ENCODE results near the gene ARHGAP22.

The ARHGAP22 gene

DNA sequence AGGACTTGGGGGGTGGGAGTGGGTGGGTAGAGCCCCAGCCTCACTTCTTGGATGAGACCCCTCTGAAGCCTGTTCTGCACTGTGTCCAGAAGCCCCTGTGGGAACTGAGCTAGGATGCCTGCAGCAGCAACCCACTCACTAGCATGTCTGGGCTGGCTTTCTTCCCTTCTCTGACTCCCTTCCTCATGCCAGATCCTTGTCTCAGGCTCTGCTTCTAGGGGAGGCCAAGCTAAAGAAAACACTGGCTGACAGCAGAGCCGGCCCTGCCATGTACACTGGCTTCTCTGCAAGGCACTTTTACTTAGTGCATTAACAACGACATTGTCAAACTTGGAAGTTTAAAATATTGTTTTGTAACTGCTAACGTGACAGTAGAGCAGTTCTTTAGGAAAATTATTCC lies 50.2 kb downstream of the ARHGAP22 start:
- no peak for DNase-seq (ENCODE audit: extremely low read depth in 1 of 2, low read depth in 1 of 2)

DNA sequence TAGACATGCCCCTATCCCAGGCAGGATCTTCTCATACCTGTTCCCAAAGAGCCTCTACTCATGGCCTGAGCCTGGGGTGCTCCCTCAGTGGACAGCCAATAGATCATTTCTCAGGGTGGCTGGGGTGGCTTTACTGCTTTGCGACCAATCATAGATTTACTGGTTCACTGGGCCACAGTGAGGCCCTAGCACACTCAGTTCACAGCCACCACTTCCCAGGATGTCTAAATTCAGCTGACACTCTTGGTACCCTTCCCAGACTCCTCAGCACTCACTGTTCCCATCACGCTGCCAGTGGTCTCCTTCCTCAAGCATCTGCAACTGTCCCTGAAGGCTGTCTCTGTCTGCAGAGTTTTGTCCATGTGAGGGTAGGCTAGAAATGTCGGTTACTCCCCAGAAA lies 50.6 kb downstream of the ARHGAP22 start:
- DNase-seq (ENCODE audit: extremely low read depth in 1 of 2, low read depth in 1 of 2), result no peak

DNA sequence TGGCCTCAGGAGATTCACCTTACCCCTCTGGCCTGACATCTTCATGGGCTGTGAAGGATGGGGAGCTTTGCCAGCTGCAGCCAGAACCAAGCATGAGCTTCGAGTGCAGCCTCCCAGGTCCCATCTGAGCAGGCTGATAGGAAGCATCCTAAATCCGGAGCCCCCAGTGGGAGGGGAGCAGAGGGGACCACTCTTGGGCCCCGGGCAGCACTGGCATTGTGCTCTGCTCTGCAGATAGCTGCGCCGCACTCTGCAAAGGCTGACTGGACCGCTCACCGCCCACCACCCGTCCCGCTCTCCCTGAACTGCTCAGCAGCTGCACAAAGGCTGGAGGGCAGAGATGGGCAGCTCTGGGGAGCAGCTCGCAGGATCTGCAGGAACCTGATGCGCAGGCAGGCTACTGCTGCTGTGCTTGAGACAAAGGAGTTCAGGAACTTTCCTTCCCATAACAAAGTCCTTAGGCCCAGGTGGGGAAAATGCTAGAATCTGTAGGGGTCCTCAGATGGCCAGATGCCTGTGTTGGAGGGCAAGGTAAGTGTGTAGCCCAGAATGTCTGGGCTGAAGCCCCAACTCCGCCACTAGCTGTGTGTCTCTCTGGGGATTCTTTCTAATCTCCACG lies 51.8 kb downstream of the ARHGAP22 start:
- no peak for DNase-seq (ENCODE audit: extremely low read depth in 1 of 2, low read depth in 1 of 2)

DNA sequence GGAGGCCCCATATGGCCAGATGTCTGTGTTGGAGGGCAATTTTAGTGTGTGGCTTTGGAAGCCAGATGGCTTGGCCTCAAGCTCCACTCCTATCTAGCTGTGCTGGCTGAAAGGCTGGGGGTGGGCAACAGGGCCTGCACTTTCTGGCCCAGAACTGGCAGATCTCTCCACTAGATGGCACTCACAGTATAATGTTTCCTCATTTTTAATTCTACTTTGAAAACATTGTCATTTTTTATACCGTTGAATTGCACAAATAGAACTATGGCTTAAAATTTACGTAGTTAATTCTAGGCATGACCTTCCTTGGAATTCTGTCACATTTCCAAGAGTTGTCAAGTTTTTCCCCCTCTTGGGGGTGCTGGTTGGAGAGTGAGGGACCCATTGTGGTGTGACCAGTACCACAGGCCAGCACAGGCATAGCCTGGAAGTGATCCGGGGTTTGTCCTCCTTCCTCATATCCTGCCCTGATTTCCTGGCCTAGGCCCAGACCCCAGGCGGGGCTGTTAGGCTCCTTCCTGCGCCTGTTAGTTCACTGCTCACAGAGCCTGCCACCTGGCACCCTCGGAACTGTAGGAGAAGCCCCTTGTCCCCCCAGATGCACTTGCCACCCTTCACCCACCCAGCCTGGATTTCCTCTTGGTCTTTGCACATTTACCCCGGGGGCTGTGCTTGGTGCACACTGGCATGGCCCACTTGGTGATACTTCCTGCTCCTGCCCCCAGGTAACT lies 52.8 kb downstream of the ARHGAP22 start:
- no peak for DNase-seq (ENCODE audit: extremely low read depth in 1 of 2, low read depth in 1 of 2)

DNA sequence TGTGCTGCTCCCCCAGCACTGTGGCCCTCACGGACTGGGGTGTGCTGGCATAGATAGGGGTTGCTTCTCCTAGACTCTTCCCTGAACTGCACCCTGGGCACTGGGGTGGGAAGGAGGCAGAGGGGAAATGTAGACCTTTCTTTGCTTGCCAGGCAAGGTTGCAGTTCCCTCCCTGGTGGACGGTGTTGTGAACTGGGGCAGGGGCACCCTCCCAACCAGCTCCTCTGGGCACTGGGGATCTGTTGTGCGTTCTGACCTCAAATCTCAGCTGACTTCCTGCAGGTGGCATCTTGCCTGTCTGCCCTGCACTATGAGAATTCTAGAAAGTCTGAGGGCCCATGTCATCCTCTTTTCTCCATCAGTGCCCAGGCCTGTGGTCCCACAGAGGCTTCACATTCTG lies 53.9 kb downstream of the ARHGAP22 start:
- DNase-seq (ENCODE audit: extremely low read depth in 1 of 2, low read depth in 1 of 2), result no peak

DNA sequence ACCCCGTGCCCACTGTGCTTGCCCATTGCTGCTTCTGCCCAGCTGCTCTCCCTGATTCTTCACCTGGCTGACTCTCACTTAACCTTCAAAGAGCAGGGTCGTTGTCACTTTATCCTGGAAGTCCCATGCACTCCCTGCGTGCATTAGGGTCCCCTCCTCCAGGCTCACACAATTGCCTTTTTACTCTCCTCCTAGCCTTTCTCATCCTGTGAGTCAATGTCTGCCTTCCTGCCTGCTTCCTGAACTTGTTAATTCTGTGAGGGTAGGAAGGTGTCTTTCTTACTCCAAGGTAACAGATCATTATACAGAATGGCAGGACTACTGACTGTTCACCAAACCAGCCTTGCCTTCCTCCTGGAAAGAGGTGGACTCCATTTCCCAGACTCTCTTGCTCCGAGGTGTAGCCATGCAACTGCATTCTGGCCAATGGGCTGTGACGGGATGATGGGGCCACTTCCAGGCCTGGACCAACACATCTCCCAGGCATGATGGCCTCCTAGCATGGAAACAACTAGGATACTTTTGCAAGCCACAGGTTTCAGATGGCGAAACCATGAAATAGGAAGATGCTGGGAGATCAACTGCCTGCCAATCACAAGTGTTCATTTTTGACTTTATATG lies 54.7 kb downstream of the ARHGAP22 start:
- no peak for DNase-seq (ENCODE audit: extremely low read depth in 1 of 2, low read depth in 1 of 2)

DNA sequence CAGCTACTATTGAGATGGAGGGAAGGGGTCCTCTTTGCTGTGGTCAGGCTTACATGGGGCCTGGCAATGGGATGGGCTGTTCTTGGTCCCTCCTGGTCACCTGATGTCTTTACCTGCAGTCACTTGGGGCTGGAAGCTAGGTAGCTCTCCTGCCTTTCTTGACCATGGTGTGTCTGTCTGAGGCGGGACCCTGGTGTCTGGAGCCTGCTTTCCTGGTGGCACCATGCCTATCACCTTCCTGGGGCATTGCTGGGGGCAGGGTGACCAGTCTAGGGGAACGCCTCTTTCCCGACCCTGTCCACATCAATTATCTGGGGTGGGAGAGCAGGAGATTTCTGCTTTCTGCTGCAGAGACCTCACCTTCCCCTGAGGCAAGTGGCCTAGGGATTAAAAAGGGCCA lies 55.6 kb downstream of the ARHGAP22 start:
- no peak for DNase-seq (ENCODE audit: extremely low read depth in 1 of 2, low read depth in 1 of 2)

DNA sequence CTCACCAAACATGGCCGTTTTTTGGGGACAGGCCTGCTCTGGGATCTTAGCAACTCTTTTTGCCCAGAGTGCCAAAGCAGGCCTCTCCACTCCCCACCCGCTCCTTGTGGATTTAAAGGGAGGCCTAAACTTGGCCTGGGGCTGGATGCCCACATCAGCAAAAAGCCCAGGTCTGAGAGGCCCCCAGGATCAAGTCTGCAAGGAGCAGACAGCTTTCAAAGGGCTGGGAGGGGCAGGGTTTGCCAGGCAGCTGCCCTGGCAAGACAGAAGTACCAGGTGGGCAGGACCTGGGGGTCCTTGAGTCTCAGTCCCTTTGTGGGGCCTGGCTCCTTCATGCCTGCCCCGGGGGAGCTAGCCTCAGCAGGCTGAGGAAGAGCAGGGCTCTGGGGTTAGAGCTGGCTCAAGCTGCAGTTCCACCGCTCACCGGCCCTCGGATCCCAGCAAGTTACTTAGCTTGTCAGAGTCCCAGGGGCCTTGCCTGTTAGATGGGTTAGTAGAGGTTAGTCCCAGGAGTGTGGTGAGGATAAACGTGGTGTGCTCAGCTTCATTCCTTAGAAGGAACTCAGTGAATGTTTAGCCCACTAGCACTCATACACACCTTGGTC lies 56.2 kb downstream of the ARHGAP22 start:
- no peak for DNase-seq (ENCODE audit: extremely low read depth in 1 of 2, low read depth in 1 of 2)

DNA sequence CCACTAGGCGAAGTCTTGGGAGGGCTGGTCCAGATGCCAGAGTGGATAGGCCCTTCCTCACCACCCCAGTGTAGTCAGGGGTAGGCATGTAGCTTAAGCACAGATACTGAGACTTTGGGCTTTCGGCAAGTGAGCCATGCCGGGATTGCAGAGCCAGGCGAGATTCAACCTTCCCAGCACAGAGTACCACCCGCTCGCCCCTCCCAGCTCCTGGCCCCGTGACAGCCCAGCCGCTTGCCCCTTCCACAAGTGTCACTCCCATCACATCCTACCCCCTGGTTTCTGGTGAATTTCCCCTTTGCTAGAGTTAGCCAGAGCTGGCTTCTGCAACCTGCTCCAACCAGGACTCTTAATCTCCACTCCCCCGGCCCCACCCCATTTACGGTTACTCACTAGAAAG lies 56.9 kb downstream of the ARHGAP22 start:
- no peak for DNase-seq (ENCODE audit: extremely low read depth in 1 of 2, low read depth in 1 of 2)

DNA sequence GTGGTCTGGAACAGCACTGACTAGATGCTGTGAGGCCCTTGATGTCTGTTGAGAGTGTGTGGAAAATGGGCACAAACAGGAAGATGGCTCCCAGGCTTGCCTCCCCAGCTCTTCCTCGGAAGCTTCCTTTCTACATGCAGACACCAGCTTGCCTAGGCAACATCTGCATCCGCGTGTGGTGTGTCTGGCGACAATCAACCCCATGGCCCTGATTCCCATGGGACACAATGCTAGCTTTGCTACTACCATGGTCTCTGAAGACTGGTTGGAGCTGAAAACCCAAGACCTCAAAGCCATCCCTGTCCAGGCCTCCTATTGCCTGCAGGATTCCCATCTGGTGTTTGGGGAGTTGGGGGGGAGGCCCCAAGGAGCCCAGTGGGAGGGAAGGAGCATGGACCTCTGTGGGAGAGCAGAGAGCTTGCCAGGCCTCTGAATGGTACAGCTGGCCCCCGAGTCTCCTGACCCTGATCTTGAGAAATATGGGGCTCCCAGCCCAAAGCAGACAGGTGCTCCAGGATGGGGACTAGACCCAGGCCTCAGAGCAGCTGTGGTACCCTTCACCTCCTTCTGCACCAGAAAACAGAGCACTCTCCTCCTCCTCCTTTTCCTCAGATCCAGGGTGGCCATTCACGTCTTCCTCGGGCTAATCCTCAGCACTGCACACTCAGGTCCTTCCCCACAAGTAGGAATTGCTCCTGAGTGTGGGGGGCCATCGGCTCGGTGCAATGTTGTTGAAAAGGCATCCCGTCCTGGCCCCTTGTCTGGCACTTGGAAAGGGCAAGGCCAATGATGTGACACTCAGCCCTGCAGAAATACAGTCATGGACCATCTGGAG lies 57.6 kb downstream of the ARHGAP22 start:
- no peak for DNase-seq (ENCODE audit: extremely low read depth in 1 of 2, low read depth in 1 of 2)

DNA sequence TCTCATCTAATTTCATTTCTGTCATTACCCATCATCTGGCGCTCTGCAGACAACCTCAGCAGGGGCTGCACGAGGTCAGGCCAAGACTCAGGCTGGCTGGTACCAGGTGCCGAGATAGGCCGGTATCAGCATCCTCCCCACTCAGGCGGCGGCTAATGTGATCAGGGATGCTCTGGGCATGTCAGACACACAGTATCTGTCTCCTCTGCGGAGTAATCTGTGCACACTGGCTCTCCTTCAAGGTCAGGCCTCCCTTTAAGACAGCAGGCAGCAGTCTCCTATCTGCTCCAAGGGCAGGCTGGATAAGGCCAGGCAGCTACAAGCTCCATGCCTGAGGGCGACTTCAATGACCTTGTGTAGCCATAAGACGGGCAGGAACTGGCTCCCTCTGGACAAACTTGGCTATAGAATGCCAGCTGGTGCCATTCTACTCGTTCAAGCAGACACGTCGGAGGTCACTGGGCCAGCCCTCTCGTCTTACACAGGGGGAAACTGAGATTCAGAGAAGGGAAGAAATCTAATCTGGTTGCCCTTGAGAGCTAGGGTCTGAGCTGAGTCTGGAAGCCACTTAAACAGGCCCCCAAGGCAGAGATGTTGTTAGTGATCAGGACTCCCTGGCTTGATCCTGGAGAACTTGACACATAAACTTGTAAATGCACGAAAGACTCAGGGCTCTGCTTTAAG lies 59.3 kb downstream of the ARHGAP22 start:
- DNase-seq (ENCODE audit: extremely low read depth in 1 of 2, low read depth in 1 of 2), result no peak

DNA sequence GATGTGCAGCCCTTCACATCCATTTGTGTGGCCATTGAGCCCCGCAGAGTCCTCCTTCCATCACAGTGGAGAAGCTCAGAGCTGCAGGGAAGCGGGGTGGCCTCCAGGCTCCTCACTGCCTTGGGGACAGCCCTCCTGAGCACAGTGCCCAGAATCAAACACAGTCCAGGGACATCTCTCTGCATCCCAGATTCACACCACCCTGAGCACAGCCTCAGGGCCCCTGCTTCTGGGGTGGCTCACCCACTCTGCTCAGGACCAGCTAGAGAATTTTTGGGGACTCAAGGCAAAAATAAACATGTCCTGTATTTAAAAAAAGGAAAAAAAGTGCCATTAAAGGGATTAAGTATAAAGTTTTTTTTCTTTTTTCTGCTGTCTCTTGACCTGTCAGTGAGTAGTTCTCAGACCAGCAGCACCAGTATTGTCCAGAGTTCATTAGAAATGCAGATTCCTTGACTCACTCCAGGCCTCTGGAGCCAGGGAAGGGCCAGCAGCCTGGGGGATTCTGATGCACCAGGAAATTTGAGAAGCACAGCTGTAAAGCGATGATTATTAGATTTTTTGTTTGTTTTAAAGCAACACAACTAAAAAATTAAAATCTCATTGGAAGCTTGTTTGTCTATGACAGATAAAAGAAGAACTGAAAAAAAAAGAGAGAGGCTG lies 61.6 kb downstream of the ARHGAP22 start:
- no peak for DNase-seq (ENCODE audit: extremely low read depth in 1 of 2, low read depth in 1 of 2)

DNA sequence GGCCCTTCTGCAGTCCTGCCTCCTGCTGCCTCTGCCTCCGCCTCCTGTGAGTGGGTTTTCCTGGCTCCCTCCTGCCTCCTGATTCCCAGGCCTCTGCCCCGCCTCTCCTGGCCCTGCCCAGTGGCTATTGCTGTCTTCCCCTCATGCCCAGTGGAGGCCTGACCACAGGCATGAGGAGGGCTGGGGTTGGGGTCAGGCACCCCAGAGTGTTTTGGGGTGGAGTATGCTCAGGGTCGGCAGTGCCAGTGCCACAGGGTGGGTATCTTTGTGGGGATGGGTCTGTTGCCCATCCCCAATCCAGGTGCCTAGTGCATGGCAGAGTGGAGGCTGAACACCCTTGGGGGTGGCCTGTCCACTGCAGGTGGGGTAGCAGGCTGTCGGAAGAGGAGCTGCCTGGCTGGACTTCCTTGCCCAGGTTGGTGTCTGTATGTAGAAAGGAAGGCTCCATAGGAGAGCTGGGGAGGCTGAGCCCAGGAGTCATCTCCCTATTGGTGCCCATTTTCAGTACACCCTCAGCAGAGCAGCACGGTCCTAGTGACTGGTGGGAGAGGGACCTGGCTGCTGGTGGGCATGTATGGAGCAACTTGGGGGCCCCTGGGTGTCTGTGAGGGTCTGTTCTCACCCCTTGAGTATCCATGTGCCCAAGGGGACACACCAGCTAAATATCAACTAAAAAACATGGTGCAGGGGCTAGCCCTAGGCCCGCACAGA lies 62.2 kb downstream of the ARHGAP22 start:
- no peak for DNase-seq (ENCODE audit: extremely low read depth in 1 of 2, low read depth in 1 of 2)

DNA sequence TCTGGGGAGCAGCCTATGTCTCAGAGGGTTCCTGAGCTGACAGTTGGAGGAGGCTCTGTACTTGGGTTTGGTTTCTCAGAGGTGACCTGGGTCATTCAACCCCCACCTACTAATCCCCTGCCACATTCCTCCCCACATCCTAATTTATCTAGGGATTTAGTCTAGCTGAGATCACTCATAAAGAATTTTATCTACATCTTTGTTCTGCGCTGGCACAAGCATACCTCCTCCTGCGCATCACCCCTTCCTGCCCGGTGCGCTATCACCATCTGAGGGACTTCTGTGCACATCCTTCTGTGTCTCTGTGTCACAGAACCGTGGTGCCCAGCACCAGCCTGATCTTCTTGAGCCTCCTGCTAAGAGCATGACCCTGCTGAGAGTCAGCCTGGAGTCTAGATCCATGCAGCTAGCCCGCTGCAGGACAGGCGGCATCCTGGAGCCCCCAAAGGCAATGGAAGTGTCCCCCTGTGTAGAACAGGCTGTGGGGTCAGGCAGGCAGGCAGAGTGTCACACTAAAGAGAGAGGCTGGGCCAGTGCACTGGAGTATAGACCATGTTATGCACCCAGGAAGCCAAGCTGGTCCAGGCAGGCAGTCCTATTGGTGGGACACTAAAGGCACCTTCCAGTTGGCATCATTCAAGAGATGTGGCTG lies 63.6 kb downstream of the ARHGAP22 start:
- DNase-seq (ENCODE audit: extremely low read depth in 1 of 2, low read depth in 1 of 2), result no peak

DNA sequence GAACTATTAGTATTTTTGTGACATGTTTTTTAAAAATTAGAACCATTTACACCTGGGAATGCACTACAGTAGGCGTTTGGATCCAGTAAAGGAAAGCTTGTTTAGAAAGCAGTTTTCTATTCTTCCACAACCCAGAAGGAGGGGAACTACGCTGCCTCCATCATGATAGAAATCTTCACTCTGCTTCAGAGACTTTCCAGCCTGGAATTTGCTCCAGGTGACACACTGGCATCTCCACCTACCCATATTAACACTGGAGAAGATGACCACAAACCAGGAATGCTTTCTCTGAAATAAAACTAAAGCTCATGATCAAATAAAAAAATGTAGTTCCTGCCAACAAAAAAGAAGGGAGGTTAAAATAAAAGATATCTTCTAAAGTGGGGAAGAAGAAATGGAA lies 66.3 kb downstream of the ARHGAP22 start:
- DNase-seq (ENCODE audit: extremely low read depth in 1 of 2, low read depth in 1 of 2), result no peak

DNA sequence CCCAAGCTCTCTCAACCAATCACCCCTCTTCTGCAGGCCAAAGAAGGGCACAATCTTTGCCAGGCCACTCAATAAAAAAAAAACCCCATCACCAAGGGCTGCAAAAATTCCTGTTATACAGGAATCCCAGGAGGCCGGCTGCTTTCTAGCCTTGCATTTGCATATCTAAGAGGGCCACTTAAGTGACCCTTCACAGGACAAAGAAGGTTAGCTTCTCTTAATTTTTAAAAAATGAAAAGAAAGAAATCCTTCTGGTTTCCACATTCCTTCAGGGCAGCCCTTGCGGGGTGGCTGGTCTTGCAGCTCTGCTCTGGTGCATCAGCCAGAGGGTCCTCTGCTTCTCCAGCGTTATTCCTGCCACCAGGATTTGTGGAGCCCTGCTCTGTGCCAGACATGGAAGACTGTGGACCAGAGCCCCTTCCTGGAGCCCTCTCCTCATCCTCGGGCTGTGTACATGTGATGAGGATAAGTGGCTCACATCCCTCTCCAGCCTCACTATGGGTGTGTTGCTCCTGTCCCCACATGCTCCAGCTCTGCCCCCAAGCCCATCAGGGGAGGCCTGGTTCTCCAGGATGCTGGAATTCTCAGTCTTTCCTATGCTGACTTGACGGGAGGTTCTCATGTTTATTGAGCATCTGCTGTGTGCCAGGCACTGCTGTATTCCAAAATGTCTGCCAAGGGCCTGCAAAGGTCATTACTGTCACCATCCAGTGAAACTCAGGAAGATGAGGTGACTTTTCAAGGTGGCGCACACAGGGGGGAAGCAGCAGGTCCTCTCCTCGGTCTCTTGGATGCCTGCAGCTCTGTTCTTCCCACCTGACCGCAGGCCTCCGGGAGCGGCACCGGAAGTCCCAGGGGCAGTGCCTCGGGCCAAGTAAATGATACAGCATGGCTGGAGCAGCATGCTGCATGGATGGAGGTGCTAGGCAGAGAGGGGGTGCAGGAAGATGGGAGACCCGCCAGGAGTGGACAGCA lies 67.7 kb downstream of the ARHGAP22 start:
- no peak for DNase-seq (ENCODE audit: extremely low read depth in 1 of 2, low read depth in 1 of 2)

DNA sequence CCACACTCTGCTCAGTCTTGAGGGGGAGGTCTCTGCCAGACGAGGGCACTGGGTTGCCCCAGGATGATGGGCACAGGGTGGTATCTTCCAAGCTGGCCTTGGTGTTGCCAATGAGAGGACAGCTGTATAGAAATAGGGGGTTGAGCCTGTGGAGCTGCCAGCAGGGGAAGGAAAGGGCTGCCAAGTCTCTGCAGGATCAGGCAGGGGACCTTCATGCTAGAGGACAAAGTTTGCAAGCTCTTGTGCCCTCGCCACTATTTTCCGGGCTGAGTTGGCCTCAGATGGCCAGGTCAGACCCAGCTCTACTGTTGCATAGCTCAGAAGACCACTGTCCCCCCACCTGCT lies 68.7 kb downstream of the ARHGAP22 start:
- no peak for DNase-seq (ENCODE audit: extremely low read depth in 1 of 2, low read depth in 1 of 2)

Data from activated CD8-positive, alpha-beta memory T cell treated with anti-CD3 and anti-CD28 coated beads for 1 hour (primary cell).